Activated gamma-delta T cell (primary cell): ENCODE results near the gene ARHGAP26.
A peak's percentile ranks its signal among the peaks of the same experiment; 100 is the strongest.

Experiments
- DNase-seq: peaks from one replicate; lab custom pipeline; 2025; lab: John Stamatoyannopoulos, UW

ARHGAP26 gene

DNA sequence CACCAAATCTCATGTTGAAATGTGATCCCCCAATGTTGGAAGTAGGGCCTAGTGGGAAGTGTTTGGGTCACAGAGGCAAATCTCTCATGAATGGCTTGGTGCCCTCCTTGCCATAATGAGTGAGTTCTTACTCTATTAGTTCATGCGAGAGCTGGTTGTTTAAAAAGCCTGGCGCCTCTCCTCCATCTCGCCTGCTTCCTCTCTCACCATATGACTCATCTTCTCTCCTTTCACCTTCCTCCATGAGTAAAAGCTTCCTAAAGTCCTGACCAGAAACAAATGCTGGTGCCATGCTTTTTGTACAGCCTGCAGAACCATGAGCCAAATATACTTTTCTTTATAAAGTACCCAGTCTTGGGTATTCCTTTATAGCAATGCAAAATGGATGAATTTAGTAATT is 20.9 kb upstream of the ARHGAP26 start:
- DNase-seq: no peak

DNA sequence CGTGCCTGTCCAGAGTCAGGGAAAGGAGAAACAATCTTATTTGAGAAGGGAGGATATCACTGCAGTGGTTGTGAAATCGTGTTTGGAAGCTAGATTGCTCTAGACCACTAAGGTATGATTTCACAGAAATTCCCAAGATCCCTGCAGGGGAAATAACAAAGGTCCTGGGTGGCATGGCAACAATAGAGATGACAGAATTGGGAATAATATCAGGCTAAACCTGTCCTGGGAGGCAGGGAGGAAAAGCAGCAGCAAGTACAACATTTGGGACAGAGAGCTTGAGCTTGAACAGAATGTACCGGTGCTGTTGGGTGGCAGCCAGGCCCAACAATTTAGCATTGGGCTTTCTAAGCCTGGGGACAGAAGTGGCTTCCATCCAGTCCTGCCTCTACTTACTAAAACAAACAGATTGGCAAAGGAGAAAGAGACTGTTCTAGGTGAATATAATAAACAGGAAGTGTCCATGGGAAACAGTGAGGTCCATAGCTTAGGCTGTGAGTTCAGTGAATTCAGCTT is 17.0 kb upstream of the ARHGAP26 start:
- no peak for DNase-seq

DNA sequence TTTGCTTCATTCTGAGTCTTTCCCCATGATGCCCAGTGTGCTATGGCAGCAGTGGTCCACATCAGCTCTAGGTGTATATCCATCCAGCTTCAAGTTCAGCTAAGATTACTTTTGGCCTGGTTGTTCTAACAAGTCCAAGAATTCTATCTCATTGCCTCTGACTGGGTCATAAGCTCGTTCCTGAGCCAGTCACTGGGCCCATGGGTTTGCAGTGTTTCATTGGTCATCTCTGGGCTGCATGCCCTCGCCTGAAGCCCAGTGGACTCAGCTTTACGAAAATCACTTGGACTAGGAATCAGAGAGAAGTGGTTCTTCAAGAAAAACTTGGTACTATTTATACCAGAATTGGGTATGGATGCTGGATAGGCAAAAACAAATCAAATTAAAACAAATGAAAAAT is 16.1 kb upstream of the ARHGAP26 start:
- no peak for DNase-seq

GRCh38 chr5:142756576-142756975 is 13.6 kb upstream of the ARHGAP26 start:
- no peak for DNase-seq

- DNase-seq: no peak
Measured at GRCh38 chr5:142757564-142757963, 12.6 kb upstream of the ARHGAP26 start.

- no peak for DNase-seq
Measured at GRCh38 chr5:142758062-142758795, 11.9 kb upstream of the ARHGAP26 start.

DNA sequence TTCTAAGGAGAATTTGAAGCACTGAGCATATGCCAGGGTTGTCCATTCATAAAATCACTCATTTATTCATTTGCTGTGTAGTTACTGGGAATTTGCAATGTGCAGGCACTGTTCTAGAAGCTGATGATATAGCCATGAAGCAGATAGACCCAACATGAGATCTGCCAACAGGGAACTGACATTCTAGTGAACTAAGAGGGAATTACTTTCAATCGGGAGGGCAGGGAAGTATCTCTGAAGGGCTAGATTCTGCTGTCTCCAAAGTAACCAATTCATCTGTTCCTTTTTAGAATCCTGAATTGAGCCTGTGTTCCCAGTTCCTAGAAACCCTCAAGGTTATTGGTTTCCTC is 11.4 kb upstream of the ARHGAP26 start:
- DNase-seq: no peak

- DNase-seq: no peak
Measured at GRCh38 chr5:142763701-142764100, 6.5 kb upstream of the ARHGAP26 start.

DNA sequence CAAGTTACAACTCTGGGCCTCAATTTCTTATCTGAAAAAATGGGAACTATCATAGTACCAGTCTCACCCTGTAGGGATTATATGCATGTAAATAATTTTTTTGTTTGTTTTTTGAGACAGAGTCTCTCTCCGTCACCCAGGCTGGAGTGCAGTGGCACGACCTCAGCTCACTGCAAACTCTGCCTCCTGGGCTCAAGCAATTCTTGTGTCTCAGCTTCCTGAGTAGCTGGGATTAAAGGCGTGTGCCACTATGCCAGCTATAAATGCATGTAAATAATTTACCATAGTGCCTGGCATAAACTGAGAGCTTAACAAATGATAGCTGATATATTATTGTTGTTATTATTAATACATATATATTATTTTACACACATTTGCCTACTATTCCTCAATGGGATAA is 3.0 kb upstream of the ARHGAP26 start:
- no peak for DNase-seq

DNA sequence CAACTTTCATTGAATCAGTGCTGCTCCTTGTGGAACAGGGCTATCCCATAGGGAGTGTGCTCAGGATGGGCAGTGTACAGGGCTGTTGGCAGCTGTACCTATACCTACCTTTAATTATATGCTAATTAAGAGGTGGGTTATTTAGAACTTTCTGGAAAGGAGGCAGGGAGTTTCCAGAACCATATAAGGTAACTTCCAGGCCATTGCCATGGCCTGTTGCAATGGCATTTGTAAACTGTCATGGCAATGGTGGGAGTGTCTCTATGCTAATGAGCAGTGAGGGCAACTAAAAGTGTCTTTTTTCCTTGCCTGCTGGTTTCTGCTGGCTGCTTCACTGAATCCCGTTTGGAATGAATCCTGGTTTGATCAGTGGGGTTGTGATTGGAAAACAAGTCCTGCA is 2.3 kb upstream of the ARHGAP26 start:
- DNase-seq: no peak

- DNase-seq: no peak
Measured at GRCh38 chr5:142769251-142769792, 855 bp upstream of the ARHGAP26 start.

DNA sequence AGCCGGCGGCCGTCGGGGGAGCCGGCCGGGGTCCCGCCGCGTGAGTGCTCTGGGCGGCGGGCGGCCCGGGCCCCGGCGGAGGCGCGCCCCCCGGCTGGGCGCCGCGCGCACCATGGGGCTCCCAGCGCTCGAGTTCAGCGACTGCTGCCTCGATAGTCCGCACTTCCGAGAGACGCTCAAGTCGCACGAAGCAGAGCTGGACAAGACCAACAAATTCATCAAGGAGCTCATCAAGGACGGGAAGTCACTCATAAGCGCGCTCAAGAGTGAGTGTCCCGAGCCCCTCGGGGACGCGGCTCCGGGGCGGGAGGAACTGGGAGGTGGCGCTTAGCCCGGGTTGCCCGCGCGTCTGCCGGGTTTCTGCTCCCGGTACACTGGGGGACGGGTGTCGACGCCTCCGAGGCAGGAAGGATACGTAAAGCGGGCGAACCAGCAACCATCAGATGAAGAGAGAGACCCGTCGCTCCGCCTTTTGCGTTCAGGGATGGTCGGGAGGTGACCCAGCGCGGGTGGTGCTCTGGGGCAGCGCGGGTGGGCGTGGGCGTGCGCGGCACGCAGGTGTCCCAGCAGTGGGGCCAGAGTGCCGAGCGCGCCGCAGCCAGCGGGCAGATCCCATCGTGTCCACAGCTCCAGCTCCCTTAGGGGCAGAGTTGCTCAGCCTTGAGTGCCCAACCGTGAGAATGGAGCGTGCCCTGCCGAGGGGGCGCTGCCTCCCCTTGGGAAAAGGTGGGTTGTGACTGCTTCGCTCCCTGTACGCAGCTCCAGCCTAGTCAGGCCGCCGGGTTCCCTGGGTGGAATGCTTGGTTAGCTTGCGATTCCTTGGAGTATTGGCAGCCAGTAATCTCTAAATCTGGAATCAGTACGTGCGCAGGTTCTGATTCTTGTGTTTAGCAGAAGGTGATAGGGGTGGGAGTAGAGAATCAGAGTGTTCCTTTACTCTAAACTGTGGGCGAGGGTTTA is 753 bp downstream of the ARHGAP26 start:
- DNase-seq: peak; percentile 50

DNA sequence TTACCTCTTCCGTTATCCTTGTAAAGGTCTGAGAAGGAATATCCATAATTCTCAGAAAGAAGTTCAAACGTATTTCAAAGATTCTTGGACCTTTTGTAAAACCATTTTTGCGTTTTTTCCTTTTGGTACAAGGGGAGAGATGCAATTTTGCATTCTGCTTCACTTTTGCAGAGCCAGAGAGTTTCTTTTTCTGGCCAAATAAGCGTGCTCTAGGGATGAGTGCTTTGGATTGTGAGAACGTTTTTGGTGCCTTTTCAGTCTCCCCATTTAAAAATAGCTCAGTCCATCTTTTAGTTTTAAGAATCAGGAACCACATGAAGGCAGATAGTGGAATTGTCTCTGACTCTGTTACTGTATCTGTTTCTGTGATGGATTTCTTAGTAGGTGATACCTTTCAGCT is 1.5 kb downstream of the ARHGAP26 start:
- DNase-seq: no peak

DNA sequence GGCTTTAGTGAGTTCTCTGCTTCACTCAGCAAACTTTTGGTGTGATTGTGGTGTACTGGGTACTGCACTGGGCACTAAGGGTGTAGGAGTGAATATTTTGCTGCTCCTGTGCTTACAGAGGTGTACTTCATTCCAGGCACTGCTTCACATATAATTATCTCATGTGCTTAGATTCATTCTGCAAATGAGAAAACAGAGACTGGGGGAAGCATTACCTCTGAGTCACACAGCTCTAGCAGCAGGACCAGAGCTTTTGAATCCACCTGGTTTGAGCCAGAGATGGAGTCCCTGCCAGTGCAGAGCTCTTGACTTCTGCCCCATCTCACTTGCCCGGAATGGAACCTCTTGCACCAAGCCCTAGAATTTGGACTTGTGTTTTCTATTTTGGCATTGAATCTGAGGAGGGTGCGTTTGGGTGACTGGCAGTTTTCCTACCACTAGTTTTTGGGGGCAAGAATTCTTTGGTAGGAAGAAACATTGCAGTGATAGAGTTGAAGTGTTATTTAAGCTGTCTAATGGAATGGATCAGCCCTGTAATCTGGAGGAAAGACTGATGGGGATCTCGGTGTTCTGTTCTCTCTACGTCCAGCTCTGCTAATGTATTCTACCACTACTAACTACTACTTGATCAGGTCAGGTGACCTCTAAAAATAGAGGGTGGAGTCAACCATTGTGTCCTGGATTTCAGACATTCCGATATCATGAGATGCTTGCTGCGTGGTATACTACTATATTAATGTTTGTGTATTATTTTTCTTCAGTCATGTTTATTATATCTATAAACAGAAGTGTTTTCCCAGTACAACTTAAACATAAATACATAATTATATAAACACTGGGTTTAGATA is 2.5 kb downstream of the ARHGAP26 start:
- no peak for DNase-seq

GRCh38 chr5:142777099-142777498 is 6.9 kb downstream of the ARHGAP26 start:
- DNase-seq: no peak

GRCh38 chr5:142777850-142778249 is 7.7 kb downstream of the ARHGAP26 start:
- DNase-seq: no peak

DNA sequence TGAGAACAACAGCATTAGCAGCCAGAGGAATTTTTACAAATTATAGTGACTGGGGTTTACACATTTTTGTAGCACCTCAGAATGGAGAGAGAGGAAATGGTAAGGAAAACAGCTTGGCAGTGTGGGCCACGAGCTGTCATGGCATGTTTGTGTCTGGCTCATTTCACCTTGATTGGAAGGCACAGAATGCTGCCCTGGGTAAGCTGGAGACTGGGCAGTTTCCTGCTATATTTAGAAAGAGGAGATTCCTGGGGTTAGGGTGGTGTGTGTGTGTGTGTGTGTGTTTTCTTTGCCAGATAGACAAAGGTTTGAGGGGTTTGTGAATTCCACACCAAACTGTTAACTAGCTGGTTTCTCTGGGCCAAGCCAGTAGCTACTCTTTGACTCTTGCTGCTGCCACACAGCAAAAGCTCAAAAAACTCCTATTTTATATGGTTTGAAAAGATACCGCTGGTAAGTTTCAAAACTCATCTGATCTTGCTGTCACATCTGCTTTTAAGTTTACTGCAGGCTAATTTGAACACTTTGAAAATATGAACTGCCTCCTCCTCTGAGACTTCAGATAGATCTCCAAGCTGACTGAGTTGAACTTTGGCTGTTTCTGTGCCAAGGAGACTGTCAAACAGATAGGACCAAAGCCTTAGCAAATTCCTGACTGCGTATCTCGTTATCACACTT is 9.1 kb downstream of the ARHGAP26 start:
- DNase-seq: no peak

GRCh38 chr5:142780871-142781270 is 10.7 kb downstream of the ARHGAP26 start:
- DNase-seq: no peak

- no peak for DNase-seq
Measured at GRCh38 chr5:142782976-142783530, 12.9 kb downstream of the ARHGAP26 start.

DNA sequence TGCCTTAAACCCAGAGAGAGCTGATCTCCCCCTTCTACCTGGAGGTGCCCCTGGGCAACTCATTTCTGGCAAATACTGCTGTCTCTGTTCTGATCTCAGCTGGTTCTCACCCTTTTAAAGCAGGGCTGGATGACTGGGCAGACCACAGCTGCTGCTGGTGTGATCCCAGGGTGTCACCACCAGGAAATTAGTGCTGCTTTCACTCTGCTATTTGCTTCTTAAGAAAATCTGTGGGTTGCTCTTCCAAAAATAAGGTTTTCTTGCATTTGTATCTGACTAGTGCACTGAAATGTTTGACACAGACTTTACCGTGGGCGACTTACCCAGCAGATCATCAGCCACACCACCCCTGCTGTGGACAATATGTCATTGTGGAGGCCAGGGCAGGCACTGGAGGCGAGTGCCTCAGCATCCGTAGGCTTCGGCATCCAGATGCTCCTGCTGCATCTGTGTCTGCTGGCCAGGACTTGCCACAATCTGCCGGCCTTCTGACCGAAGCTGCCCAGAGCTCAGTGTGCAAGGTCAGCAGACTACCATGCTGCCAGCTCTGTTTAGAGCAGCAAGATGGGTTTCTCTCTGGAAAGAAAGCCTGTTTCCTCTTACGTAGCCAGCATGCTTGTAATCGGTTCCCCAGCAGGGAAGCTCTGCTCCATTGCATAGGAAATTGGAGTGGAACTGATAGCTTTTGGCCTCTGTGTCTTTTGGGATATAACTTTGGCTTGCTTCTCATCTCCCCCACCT is 13.6 kb downstream of the ARHGAP26 start:
- no peak for DNase-seq
